NCI-H1048 (cell line): ENCODE results near the gene PPM1M.
A peak's percentile ranks its signal among the peaks of the same experiment; 100 is the strongest.
"Not testable (repeated sequence)": the region's sequence is repeated elsewhere in the genome, so short reads cannot be mapped to it uniquely, and the experiment has no call there.

Experiments used
- DNase-seq: peaks from one replicate; lab custom pipeline; 2025; lab: John Stamatoyannopoulos, UW

The PPM1M gene

GRCh38 chr3:52246728-52247408 lies 1.3 kb downstream of the PPM1M start:
- DNase-seq = no peak

GRCh38 chr3:52247409-52248164 lies 2.0 kb downstream of the PPM1M start:
- DNase-seq = no peak

GRCh38 chr3:52248165-52248541 lies 2.6 kb downstream of the PPM1M start:
- no peak for DNase-seq

- DNase-seq = no peak
Measured at GRCh38 chr3:52248816-52249547, 3.4 kb downstream of the PPM1M start.

GRCh38 chr3:52249683-52250082 lies 4.1 kb downstream of the PPM1M start:
- DNase-seq = no peak

GRCh38 chr3:52250122-52250521 lies 4.6 kb downstream of the PPM1M start:
- no peak for DNase-seq

GRCh38 chr3:52253314-52254304 lies 8.1 kb downstream of the PPM1M start:
- no peak for DNase-seq

- DNase-seq = no peak
Measured at GRCh38 chr3:52254608-52255007, 9.0 kb downstream of the PPM1M start.

GRCh38 chr3:52256159-52256558 lies 10.6 kb downstream of the PPM1M start:
- DNase-seq = no peak

- DNase-seq = no peak
Measured at GRCh38 chr3:52256622-52257021, 11.1 kb downstream of the PPM1M start.

GRCh38 chr3:52257911-52258310 lies 12.4 kb downstream of the PPM1M start:
- no peak for DNase-seq

GRCh38 chr3:52259035-52259434 lies 13.5 kb downstream of the PPM1M start:
- no peak for DNase-seq

- DNase-seq = no peak
Measured at GRCh38 chr3:52259448-52259847, 13.9 kb downstream of the PPM1M start.

- no peak for DNase-seq
Measured at GRCh38 chr3:52262447-52262846, 16.9 kb downstream of the PPM1M start.

GRCh38 chr3:52265387-52265786 lies 19.8 kb downstream of the PPM1M start:
- DNase-seq = peak; percentile 13

- no peak for DNase-seq
Measured at GRCh38 chr3:52268036-52268435, 22.5 kb downstream of the PPM1M start.

- DNase-seq = no peak
Measured at GRCh38 chr3:52269776-52270175, 24.2 kb downstream of the PPM1M start.

- DNase-seq = no peak
Measured at GRCh38 chr3:52270252-52270754, 24.7 kb downstream of the PPM1M start.

GRCh38 chr3:52272172-52272571 lies 26.6 kb downstream of the PPM1M start:
- DNase-seq = not testable (repeated sequence)

- no peak for DNase-seq
Measured at GRCh38 chr3:52272831-52273230, 27.3 kb downstream of the PPM1M start.

- not testable (repeated sequence) for DNase-seq
Measured at GRCh38 chr3:52274781-52275180, 29.2 kb downstream of the PPM1M start.
